ENCODE results near the gene CYP2R1.

- TF ChIP-seq CTCF (IDR thresholded peaks at IDR 0.05): no peak
- TF ChIP-seq POLR2A (IDR thresholded peaks at IDR 0.05): no peak
These were observed 31.5 kb downstream of the CYP2R1 start for GRCh38 chr11:14860511-14860910.

Measured in body of pancreas (tissue), 4 donors.